Measurements from ENCODE around the gene SPATA33. TPM values are rescaled to one million over a fixed set of nuclear protein-coding genes. Genes with fewer than 3 reads are reported as not detected.
"Not testable (repeated sequence)": the region's sequence is repeated elsewhere in the genome, so short reads cannot be mapped to it uniquely, and the experiment has no call there.

Gene SPATA33
- total and polyA plus RNA-seq, 8 donors = 9.9 to 15.7 (median 13.3) TPM

DNA sequence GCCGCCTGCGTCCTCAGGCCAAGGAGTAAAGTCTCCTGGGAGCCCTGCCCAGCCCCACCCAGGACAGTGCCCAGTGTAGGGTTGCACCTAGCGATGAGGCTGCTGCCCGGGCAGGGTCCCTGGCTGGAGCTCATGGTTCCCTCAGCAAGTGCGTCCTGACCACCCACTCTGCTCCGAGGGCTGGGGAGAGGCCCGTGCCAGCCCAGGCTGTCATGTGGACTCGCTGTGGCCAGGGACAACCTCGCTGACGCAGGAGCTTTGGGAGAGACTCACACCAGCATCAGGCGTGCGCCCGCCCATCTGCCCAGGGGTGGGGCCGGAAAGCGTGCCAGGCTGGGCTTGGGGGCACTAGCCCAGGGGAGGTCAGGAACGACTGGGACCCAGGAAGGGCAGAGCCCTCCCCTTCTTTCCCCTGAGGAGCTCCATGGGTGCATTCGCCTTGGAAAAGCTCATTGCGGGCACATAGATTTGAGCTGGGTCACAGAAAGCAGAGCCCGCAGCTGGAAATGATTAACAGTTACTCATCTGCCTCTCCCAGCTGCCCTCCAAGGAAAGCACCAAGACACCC lies 24.5 kb upstream of the SPATA33 start:
- Histone ChIP-seq H3K27ac (no peak overlapping the region), H3K36me3 (no peaks in the 10 kb centered on the region), H3K4me3 (no peak overlapping the region), H3K9me3 (no peaks in the 10 kb centered on the region), H3K27me3 (peaks cover 0 to 22% of the 10 kb centered on the region in 2 donors), H3K4me1 (no peaks in the 10 kb centered on the region)
- TF ChIP-seq, protein P1, sequence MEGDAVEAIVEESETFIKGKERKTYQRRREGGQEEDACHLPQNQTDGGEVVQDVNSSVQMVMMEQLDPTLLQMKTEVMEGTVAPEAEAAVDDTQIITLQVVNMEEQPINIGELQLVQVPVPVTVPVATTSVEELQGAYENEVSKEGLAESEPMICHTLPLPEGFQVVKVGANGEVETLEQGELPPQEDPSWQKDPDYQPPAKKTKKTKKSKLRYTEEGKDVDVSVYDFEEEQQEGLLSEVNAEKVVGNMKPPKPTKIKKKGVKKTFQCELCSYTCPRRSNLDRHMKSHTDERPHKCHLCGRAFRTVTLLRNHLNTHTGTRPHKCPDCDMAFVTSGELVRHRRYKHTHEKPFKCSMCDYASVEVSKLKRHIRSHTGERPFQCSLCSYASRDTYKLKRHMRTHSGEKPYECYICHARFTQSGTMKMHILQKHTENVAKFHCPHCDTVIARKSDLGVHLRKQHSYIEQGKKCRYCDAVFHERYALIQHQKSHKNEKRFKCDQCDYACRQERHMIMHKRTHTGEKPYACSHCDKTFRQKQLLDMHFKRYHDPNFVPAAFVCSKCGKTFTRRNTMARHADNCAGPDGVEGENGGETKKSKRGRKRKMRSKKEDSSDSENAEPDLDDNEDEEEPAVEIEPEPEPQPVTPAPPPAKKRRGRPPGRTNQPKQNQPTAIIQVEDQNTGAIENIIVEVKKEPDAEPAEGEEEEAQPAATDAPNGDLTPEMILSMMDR (IDR thresholded peaks at IDR 0.05) = no peak
- ATAC-seq (no peak), DNase-seq (no peak)
- intact Hi-C loops (cut with DNase I) = no loop called here

GRCh38 chr16:89634463-89635385 lies 22.9 kb upstream of the SPATA33 start:
- DNase-seq; H3K9me3 ChIP-seq; ATAC-seq; H3K36me3 ChIP-seq; H3K4me3 ChIP-seq; H3K27ac ChIP-seq; intact Hi-C loops (cut with DNase I); H3K4me1 ChIP-seq: not testable (repeated sequence)
- peaks cover 0 to 22% of the 10 kb centered on the region in 2 donors for H3K27me3 ChIP-seq

GRCh38 chr16:89636663-89637062 lies 21.0 kb upstream of the SPATA33 start:
- ATAC-seq = no peak
- H3K27me3 ChIP-seq = peaks cover 0 to 21% of the 10 kb centered on the region in 2 donors
- H3K4me1 ChIP-seq = peaks cover 4 to 9% of the 10 kb centered on the region in 2 donors
- TF ChIP-seq, protein P1 (IDR thresholded peaks at IDR 0.05) = no peak
- DNase-seq = peak in 1 of 4 donors; percentile 70
- no peaks in the 10 kb centered on the region for H3K36me3 ChIP-seq
- no peak overlapping the region for H3K27ac ChIP-seq
- H3K4me3 ChIP-seq = no peak overlapping the region
- intact Hi-C loops (cut with DNase I) = no loop called here
- H3K9me3 ChIP-seq = no peaks in the 10 kb centered on the region

DNA sequence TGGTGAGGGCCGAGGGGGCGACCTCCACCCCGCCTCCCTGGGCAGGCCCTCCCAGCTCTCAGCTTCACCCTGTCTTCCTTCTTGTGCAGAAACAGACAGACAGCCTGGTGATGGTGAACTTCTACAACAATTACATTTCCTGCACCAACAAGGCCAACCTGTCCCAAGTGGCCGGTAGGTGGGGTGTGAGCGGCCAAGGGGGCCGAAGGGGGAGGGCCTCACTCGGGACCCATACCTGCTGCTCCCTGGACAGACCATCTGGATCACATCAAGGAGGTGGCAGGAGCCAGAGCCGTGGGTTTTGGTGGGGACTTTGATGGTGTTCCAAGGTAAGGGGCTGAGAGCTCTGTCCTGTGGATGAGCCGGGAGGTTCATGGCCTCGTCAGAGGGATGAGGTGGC lies 20.3 kb upstream of the SPATA33 start:
- intact Hi-C loops (cut with DNase I) = no loop called here
- Histone ChIP-seq H3K4me3 (no peak overlapping the region), H3K27ac (no peak overlapping the region), H3K27me3 (peaks cover 0 to 14% of the 10 kb centered on the region in 2 donors), H3K9me3 (no peaks in the 10 kb centered on the region), H3K36me3 (no peaks in the 10 kb centered on the region), H3K4me1 (peaks cover 4 to 10% of the 10 kb centered on the region in 2 donors)
- no peak for DNase-seq
- ATAC-seq = no peak
- TF ChIP-seq, protein P1 (IDR thresholded peaks at IDR 0.05) = no peak

- no peak for DNase-seq
Observed at GRCh38 chr16:89638455-89638854, 19.2 kb upstream of the SPATA33 start.

More at GRCh38 chr16:89638455-89638854, 19.2 kb upstream of the SPATA33 start:
- intact Hi-C loops (cut with DNase I) = no loop called here
- no peaks in the 10 kb centered on the region for H3K36me3 ChIP-seq
- H3K4me3 ChIP-seq = no peak overlapping the region
- no peak for ATAC-seq
- no peaks in the 10 kb centered on the region for H3K9me3 ChIP-seq
- peaks cover 0 to 4% of the 10 kb centered on the region in 2 donors for H3K27me3 ChIP-seq
- TF ChIP-seq, protein P1 (IDR thresholded peaks at IDR 0.05) = no peak
- no peak overlapping the region for H3K27ac ChIP-seq
- peaks cover 4 to 10% of the 10 kb centered on the region in 2 donors for H3K4me1 ChIP-seq

All from left lung (tissue), 10 donors.